WTC11 (cell line): ENCODE results near the gene TPM2. TPM values are rescaled to one million over a fixed set of nuclear protein-coding genes. Genes with fewer than 3 reads are reported as not detected.

Experiments used
- ATAC-seq: fragments of 200-7000 bp; cut with Tn5 transposase; 2 replicates; pipeline ENCODE4 v1.10.0; 2021; ENCODE audit warnings: mild to moderate bottlenecking, moderate library complexity
- CTCF ChIA-PET: fragments of 300-600 bp; sonication (Branson Sonifier 250); formaldehyde crosslinking; loops from one replicate; lab custom pipeline; 2021; ENCODE audit warnings: antibody characterized with exemption; lab: Charles Lee
- POLR2A ChIA-PET: fragments of 350-600 bp; sonication (Branson Sonifier 250); formaldehyde crosslinking; loops from one replicate; lab custom pipeline; 2021; ENCODE audit warnings: antibody characterized with exemption; lab: Charles Lee
- DNase-seq: peaks from one replicate; pipeline ENCODE4 v3.0.0; 2021; ENCODE audit warnings: low spot score
- H3K27ac Mint-ChIP-seq: 2 replicates; pipeline ENCODE4 v1.8.0; 2021; ENCODE audit warnings: mixed read lengths
- H3K27me3 Mint-ChIP-seq: 2 replicates; pipeline ENCODE4 v1.8.0; 2021; ENCODE audit warnings: low read depth, mild to moderate bottlenecking, moderate library complexity, mixed read lengths
- H3K36me3 Mint-ChIP-seq: 2 replicates; pipeline ENCODE4 v1.8.0; 2021; ENCODE audit warnings: mixed read lengths
- H3K4me1 Mint-ChIP-seq: 2 replicates; pipeline ENCODE4 v1.8.0; 2022; ENCODE audit warnings: mixed read lengths
- H3K4me3 Mint-ChIP-seq: 2 replicates; pipeline ENCODE4 v1.8.0; 2021; ENCODE audit warnings: mild to moderate bottlenecking, moderate library complexity, mixed read lengths
- H3K9me3 Mint-ChIP-seq: 2 replicates; pipeline ENCODE4 v1.8.0; 2021; ENCODE audit warnings: mixed read lengths
- CREM ChIP-seq: sonication (generic); formaldehyde crosslinking; IDR thresholded peaks from 2 replicates; pipeline ENCODE4 v1.8.1; 2022; ENCODE audit warnings: mild to moderate bottlenecking, missing genetic modification reagents, moderate library complexity
- FOXP1 ChIP-seq: sonication (generic); formaldehyde crosslinking; IDR thresholded peaks from 2 replicates; pipeline ENCODE4 v1.8.0; 2022; ENCODE audit warnings: missing genetic modification reagents, mild to moderate bottlenecking, moderate library complexity, borderline replicate concordance
- FOXP4 ChIP-seq: sonication (generic); formaldehyde crosslinking; IDR thresholded peaks from 2 replicates; pipeline ENCODE4 v1.8.0; 2022; ENCODE audit warnings: mild to moderate bottlenecking, missing genetic modification reagents
- GABPB1 ChIP-seq: sonication (generic); formaldehyde crosslinking; IDR thresholded peaks from 2 replicates; pipeline ENCODE4 v1.8.1; 2023; ENCODE audit warnings: mild to moderate bottlenecking, missing genetic modification reagents
- IRF1 ChIP-seq: sonication (generic); formaldehyde crosslinking; IDR thresholded peaks from 2 replicates; pipeline ENCODE4 v1.8.0; 2023; ENCODE audit warnings: missing genetic modification reagents
- JUN ChIP-seq: sonication (generic); formaldehyde crosslinking; IDR thresholded peaks from 2 replicates; pipeline ENCODE4 v1.8.0; 2023; ENCODE audit warnings: mild to moderate bottlenecking, missing genetic modification reagents
- MAX ChIP-seq: sonication (generic); formaldehyde crosslinking; IDR thresholded peaks from 2 replicates; pipeline ENCODE4 v1.8.0; 2022; ENCODE audit warnings: mild to moderate bottlenecking, missing genetic modification reagents
- MXD4 ChIP-seq: fragments of 250-450 bp; sonication (Bioruptor Pico); IDR thresholded peaks from 2 replicates; pipeline ENCODE4 v1.8.0; 2021; ENCODE audit warnings: mild to moderate bottlenecking, moderate library complexity, borderline replicate concordance
- MYBL2 ChIP-seq: sonication (generic); formaldehyde crosslinking; IDR thresholded peaks from 2 replicates; pipeline ENCODE4 v1.8.1; 2023; ENCODE audit warnings: mild to moderate bottlenecking, moderate library complexity, missing genetic modification reagents
- NFE2L1 ChIP-seq: sonication (generic); formaldehyde crosslinking; IDR thresholded peaks from 2 replicates; pipeline ENCODE4 v1.8.1; 2023; ENCODE audit warnings: missing genetic modification reagents
- NFYB ChIP-seq: sonication (generic); formaldehyde crosslinking; conservative IDR thresholded peaks from 2 replicates; pipeline ENCODE4 v1.8.0; 2022; ENCODE audit warnings: low read depth, missing genetic modification reagents
- OVOL2 ChIP-seq: fragments of 250-450 bp; sonication (Bioruptor Pico); IDR thresholded peaks from 2 replicates; pipeline ENCODE4 v1.9.0; 2021; ENCODE audit warnings: mild to moderate bottlenecking, borderline replicate concordance
- TP53 ChIP-seq: sonication (generic); formaldehyde crosslinking; IDR thresholded peaks from 2 replicates; pipeline ENCODE4 v1.8.1; 2023; ENCODE audit warnings: mild to moderate bottlenecking, missing genetic modification reagents
- ZBTB21 ChIP-seq: sonication (generic); formaldehyde crosslinking; IDR thresholded peaks from 2 replicates; pipeline ENCODE4 v1.8.1; 2023; ENCODE audit warnings: mild to moderate bottlenecking, missing genetic modification reagents, borderline replicate concordance
- ZNF232 ChIP-seq: sonication (generic); formaldehyde crosslinking; IDR thresholded peaks from 2 replicates; pipeline ENCODE4 v1.8.0; 2022; ENCODE audit warnings: mild to moderate bottlenecking, missing genetic modification reagents
- ZNF263 ChIP-seq: sonication (generic); formaldehyde crosslinking; IDR thresholded peaks from 2 replicates; pipeline ENCODE4 v1.8.1; 2022; ENCODE audit warnings: low read depth, mild to moderate bottlenecking, moderate library complexity, missing genetic modification reagents
- ZNF317 ChIP-seq: sonication (generic); formaldehyde crosslinking; IDR thresholded peaks from 2 replicates; pipeline ENCODE4 v1.8.1; 2023; ENCODE audit warnings: low read depth, mild to moderate bottlenecking, moderate library complexity, missing genetic modification reagents, borderline replicate concordance
- ZNF416 ChIP-seq: fragments of 250-450 bp; sonication (Bioruptor Pico); IDR thresholded peaks from 2 replicates; pipeline ENCODE4 v1.9.0; 2021; ENCODE audit warnings: mild to moderate bottlenecking, inconsistent platforms
- ZNF423 ChIP-seq: fragments of 250-450 bp; sonication (Bioruptor Pico); IDR thresholded peaks from 2 replicates; pipeline ENCODE4 v2.1.2; 2022; ENCODE audit warnings: mild to moderate bottlenecking, moderate library complexity
- ZNF532 ChIP-seq: fragments of 250-450 bp; sonication (Bioruptor Pico); IDR thresholded peaks from 2 replicates; pipeline ENCODE4 v1.9.0; 2021; ENCODE audit warnings: mild to moderate bottlenecking, borderline replicate concordance
- total RNA-seq: library from RNA; stranded (reverse); gene quantifications from 3 replicates; pipeline ENCODE4 v1.2.3, GENCODE V29; 2021
- TF ChIP-seq, protein P1 (sequence below): sonication (generic); formaldehyde crosslinking; IDR thresholded peaks from 2 replicates; pipeline ENCODE4 v1.8.1; 2023; ENCODE audit warnings: mild to moderate bottlenecking, moderate library complexity, missing genetic modification reagents
- TF ChIP-seq, protein P2 (sequence below): sonication (generic); formaldehyde crosslinking; IDR thresholded peaks from 2 replicates; pipeline ENCODE4 v1.8.1; 2023; ENCODE audit warnings: mild to moderate bottlenecking, missing genetic modification reagents, moderate library complexity
- TF ChIP-seq, protein P3 (sequence below): sonication (generic); formaldehyde crosslinking; IDR thresholded peaks from 2 replicates; pipeline ENCODE4 v1.8.1; 2022; ENCODE audit warnings: low read depth, mild to moderate bottlenecking, moderate library complexity, missing genetic modification reagents, borderline replicate concordance
- TF ChIP-seq, protein P4 (sequence below): fragments of 250-450 bp; sonication (Bioruptor Pico); IDR thresholded peaks from 2 replicates; pipeline ENCODE4 v1.9.0; 2021; ENCODE audit warnings: mild to moderate bottlenecking

The TPM2 gene
- total RNA-seq, 1 experiment from 2014 or later, result 146 TPM

DNA sequence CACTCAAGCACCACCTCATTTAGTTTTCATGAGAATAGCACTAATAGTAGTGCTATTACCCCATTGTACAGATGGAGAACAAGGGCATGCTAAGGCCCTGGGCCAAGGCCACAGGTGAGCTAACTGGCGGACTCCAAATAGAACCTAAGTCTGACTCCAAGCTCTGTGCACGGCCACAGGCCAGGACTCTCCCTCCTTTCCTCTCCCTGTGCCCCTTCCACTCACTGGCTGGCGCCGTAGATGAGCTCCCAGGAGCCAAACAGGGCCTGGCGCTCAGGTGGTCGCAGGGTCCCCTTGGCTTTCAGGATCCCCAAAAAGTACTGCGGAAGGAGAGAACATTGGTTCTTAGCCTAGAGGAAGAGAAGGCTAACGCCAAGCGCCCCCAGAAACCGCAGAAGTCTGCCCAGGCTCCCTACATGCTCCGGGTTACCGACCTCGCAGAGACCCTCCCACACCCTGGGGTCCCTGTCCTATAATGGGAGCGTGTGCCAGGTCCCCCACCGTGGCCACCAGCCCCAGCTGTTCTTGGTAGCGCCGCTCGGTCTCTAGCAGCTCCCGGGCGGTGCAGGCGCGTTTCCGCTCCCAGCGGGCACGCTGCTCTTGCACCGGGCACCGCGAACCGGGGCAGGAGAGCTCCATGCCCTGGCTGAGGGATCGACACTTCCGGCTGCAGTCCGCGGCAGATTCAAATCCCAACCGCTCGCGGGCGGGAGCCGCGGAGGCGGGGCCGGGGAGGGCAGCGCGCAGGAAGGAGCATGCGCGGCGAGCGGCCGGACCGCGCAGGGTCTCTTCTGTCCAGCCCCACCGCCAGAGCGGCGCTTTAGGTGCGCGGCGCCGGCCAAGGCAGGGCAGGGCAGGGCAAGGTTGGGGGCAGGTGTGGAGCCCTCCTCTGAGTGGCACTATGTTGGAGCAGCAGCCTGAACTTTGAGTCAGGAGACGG is 24.9 kb downstream of the TPM2 start, which contains the start of gene ARHGEF39:
TSS of gene ARHGEF39 (minus strand) at position 665 of the 940 bp plus-strand sequence. CDS start at position 639, 26 bp downstream.
- Mint-ChIP-seq H3K27me3 (no peaks in the 10 kb centered on the region; the same call in 1 of the 2 replicates), H3K4me3 (peak within 1 kb of the TSS; percentile 81), H3K9me3 (peaks cover 7% of the 10 kb centered on the region), H3K27ac (peak within 1 kb of the TSS; percentile 71; the same call in 1 of the 2 replicates), H3K4me1 (peaks cover 24% of the 10 kb centered on the region), H3K36me3 (peaks cover 32% of the 10 kb centered on the region)
- POLR2A ChIA-PET, result interaction anchor here (0.7 to 2.7 kb wide), 13 partner anchors 8 to 150 kb away, joined by 3 to 17 read pairs (median 4); partner anchors contain the start of genes CA9, CREB3, HINT2 and TLN1
- ATAC-seq (peak; percentile 97), DNase-seq (peak; percentile 91)
- CTCF ChIA-PET, result interaction anchor here (0.5 to 10.2 kb wide), 25 partner anchors 8 to 620 kb away, joined by 3 to 127 read pairs (median 7); partner anchors contain the start of genes CREB3, GBA2, RGP1 and SIT1
- TF ChIP-seq CREM (CRISPR knock-in tag), result peak; percentile 47
- 0 out of 2 replicates have a peak, but pooled peaks have one; percentile 56 for TF ChIP-seq ZBTB21 (CRISPR knock-in tag)
- no peak for TF ChIP-seq MXD4 (CRISPR knock-in tag)
- TF ChIP-seq ZNF317 (CRISPR knock-in tag), result peak; percentile 14; the same call in 1 of the 2 replicates
- no peak for TF ChIP-seq ZNF423 (CRISPR knock-in tag)
- TF ChIP-seq, protein P1, sequence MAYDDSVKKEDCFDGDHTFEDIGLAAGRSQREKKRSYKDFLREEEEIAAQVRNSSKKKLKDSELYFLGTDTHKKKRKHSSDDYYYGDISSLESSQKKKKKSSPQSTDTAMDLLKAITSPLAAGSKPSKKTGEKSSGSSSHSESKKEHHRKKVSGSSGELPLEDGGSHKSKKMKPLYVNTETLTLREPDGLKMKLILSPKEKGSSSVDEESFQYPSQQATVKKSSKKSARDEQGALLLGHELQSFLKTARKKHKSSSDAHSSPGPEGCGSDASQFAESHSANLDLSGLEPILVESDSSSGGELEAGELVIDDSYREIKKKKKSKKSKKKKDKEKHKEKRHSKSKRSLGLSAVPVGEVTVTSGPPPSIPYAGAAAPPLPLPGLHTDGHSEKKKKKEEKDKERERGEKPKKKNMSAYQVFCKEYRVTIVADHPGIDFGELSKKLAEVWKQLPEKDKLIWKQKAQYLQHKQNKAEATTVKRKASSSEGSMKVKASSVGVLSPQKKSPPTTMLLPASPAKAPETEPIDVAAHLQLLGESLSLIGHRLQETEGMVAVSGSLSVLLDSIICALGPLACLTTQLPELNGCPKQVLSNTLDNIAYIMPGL, result peak; percentile 90; the same call in 1 of the 2 replicates
- TF ChIP-seq, protein P2, sequence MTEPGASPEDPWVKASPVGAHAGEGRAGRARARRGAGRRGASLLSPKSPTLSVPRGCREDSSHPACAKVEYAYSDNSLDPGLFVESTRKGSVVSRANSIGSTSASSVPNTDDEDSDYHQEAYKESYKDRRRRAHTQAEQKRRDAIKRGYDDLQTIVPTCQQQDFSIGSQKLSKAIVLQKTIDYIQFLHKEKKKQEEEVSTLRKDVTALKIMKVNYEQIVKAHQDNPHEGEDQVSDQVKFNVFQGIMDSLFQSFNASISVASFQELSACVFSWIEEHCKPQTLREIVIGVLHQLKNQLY (CRISPR knock-in tag), result no peak
- peak; percentile 89; the same call in 1 of the 2 replicates for TF ChIP-seq ZNF232 (CRISPR knock-in tag)
- no peak; the same call in 1 of the 2 replicates for TF ChIP-seq FOXP4 (CRISPR knock-in tag)
- TF ChIP-seq OVOL2, result 0 out of 2 replicates have a peak, but pooled peaks have one; percentile 44
- TF ChIP-seq ZNF532 (CRISPR knock-in tag), result no peak
- TF ChIP-seq GABPB1 (CRISPR knock-in tag), result peak; percentile 90
- peak; percentile 100 for TF ChIP-seq MYBL2
- TF ChIP-seq NFYB (CRISPR knock-in tag), result no peak
- TF ChIP-seq ZNF416 (CRISPR knock-in tag), result 0 out of 2 replicates have a peak, but pooled peaks have one; percentile 17
- TF ChIP-seq JUN (CRISPR knock-in tag), result no peak
- peak; percentile 60; the same call in 1 of the 2 replicates for TF ChIP-seq NFE2L1 (CRISPR knock-in tag)
- no peak for TF ChIP-seq IRF1
- TF ChIP-seq TP53, result peak; percentile 69; the same call in 1 of the 2 replicates
- peak; percentile 90 for TF ChIP-seq MAX (CRISPR knock-in tag)
- TF ChIP-seq, protein P3, sequence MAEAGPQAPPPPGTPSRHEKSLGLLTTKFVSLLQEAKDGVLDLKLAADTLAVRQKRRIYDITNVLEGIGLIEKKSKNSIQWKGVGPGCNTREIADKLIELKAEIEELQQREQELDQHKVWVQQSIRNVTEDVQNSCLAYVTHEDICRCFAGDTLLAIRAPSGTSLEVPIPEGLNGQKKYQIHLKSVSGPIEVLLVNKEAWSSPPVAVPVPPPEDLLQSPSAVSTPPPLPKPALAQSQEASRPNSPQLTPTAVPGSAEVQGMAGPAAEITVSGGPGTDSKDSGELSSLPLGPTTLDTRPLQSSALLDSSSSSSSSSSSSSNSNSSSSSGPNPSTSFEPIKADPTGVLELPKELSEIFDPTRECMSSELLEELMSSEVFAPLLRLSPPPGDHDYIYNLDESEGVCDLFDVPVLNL (CRISPR knock-in tag), result peak; percentile 97
- peak; percentile 92; the same call in 1 of the 2 replicates for TF ChIP-seq FOXP1
- TF ChIP-seq, protein P4, sequence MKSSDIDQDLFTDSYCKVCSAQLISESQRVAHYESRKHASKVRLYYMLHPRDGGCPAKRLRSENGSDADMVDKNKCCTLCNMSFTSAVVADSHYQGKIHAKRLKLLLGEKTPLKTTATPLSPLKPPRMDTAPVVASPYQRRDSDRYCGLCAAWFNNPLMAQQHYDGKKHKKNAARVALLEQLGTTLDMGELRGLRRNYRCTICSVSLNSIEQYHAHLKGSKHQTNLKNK (CRISPR knock-in tag), result no peak
- no peak for TF ChIP-seq ZNF263 (CRISPR knock-in tag)
